Measurements from ENCODE around the gene BPTF.

DNA sequence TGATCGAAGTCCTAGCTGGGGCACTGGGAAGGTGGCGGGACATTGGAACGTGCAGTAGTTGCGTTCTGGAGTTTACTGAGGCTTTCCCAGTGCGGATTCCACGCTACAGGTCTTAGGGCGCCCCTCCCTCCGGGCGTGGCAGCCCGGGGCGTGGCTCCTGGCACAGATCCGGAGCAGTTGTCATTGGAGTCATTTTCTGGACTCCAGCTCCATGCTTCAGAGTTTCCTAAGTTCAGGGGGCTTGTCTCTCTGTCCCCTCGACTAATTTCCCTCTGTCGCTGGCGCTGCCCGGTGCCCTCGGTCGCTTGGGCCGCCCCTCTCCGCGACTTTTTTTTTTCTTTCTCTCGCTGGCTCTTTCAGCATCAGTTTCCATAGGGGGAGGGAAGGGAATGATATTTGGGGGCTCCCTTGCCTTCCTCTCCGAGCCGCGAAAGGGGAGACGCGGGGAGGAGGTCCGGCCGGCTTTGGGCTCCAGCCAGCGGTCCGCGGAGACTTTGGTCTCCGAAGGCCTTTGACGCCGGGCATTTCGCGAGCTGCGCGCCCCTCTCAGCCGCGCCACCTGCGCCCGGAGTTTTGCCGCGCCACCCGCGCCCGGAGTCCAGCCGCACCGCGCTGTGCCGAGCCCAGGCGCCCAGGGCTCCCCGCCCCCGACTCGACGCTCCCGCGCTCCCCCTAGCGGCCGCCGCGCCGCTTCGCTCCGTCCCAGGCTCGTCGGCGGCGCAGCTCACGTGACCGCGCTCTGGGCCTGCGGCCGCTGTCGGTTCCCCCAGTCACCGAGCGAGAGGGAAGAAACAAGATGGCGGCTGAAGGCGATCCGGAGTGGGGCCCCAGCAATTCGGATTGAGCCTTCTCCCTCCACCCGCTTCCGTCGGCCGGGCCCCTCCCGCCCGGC is at the start of gene BPTF:
- TF ChIP-seq, protein P1, sequence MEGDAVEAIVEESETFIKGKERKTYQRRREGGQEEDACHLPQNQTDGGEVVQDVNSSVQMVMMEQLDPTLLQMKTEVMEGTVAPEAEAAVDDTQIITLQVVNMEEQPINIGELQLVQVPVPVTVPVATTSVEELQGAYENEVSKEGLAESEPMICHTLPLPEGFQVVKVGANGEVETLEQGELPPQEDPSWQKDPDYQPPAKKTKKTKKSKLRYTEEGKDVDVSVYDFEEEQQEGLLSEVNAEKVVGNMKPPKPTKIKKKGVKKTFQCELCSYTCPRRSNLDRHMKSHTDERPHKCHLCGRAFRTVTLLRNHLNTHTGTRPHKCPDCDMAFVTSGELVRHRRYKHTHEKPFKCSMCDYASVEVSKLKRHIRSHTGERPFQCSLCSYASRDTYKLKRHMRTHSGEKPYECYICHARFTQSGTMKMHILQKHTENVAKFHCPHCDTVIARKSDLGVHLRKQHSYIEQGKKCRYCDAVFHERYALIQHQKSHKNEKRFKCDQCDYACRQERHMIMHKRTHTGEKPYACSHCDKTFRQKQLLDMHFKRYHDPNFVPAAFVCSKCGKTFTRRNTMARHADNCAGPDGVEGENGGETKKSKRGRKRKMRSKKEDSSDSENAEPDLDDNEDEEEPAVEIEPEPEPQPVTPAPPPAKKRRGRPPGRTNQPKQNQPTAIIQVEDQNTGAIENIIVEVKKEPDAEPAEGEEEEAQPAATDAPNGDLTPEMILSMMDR (IDR thresholded peaks at IDR 0.05) = peak; percentile 92
- TF ChIP-seq, protein P2, sequence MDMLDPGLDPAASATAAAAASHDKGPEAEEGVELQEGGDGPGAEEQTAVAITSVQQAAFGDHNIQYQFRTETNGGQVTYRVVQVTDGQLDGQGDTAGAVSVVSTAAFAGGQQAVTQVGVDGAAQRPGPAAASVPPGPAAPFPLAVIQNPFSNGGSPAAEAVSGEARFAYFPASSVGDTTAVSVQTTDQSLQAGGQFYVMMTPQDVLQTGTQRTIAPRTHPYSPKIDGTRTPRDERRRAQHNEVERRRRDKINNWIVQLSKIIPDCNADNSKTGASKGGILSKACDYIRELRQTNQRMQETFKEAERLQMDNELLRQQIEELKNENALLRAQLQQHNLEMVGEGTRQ (IDR thresholded peaks at IDR 0.05) = peak; percentile 89

All from A549 (cell line).